GM19463 (cell line): ENCODE results near the gene JAM3.
"Not testable (repeated sequence)": the region's sequence is repeated elsewhere in the genome, so short reads cannot be mapped to it uniquely, and the experiment has no call there.

Source experiments
- ATAC-seq: cut with Tn5 transposase; IDR thresholded peaks from one replicate; pipeline ENCODE4 v1.9.1; 2021; ENCODE audit warnings: mild to moderate bottlenecking, moderate library complexity; ENCODE audit not compliant: unreplicated experiment

The JAM3 gene

GRCh38 chr11:134171951-134172350 is 103.1 kb downstream of the JAM3 start:
- ATAC-seq: no peak

- no peak for ATAC-seq
Observed at GRCh38 chr11:134173296-134173695, 104.4 kb downstream of the JAM3 start.

DNA sequence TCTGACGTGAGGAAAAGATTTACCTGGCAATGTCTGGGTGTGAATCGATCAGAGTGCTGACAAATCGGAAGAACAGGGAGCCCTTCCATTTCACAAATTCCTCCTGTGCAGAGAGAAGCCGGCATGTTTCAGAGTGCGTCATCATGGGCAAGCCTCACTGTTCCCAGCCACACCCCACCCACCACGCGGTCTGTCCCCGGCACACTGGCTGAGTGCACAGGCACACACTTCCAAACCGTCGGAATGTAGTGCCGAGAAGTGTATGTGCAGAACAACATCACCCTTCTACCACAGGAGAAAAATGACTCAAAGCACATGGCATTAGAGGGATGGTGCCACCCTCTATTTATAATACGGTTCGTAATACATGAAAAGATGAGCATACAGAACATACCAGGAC is 107.4 kb downstream of the JAM3 start:
- no peak for ATAC-seq

DNA sequence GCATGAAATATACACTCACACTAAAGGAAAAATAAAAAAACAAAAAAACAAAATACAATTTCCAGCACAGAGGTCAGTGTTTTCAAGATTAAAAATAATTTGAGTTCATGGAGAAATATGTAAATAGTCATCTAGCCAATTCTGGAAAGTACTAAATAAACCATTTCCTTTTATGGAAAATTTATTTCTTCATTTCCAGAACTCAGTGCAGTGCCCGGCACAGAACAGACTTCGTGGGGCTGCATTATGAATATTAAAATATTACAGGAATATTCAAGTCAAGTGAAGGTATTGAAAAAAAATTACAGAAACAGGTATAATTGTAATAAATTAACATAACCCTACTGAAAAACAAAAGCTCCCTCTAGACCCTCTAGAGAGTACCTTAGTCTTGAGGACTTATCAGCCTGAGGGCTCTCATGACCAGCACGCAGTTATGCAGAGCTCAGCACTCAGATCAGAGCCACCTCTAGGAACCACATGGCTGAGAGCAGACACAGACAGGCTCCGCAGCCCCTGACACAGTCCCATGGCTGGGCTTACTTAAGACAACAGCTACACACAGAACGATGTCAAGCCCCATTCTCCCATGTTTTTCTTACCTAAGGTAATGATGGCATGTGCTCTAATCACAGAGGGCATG is 109.3 kb downstream of the JAM3 start:
- no peak for ATAC-seq

DNA sequence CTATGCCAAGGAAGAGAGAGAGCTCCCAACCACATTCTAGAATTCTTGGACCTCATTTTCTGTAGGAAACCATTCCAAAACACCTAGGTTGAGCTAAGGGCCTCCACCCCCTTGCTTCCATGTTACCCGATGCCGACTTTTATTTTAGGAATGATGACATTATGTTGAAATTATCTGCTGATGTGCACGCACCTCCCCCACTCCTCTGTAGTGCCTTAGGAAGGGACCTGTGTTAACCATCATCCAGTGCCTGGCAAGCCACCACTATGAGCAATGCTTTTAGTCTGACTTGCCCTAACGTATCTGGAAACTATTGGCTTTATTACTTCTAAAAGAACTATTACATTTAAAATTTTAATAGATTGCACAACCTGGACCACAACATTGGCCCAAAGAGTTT is 112.8 kb downstream of the JAM3 start:
- no peak for ATAC-seq

GRCh38 chr11:134188092-134188491 is 119.2 kb downstream of the JAM3 start:
- ATAC-seq: not testable (repeated sequence)

GRCh38 chr11:134196756-134197155 is 127.9 kb downstream of the JAM3 start:
- ATAC-seq: no peak

DNA sequence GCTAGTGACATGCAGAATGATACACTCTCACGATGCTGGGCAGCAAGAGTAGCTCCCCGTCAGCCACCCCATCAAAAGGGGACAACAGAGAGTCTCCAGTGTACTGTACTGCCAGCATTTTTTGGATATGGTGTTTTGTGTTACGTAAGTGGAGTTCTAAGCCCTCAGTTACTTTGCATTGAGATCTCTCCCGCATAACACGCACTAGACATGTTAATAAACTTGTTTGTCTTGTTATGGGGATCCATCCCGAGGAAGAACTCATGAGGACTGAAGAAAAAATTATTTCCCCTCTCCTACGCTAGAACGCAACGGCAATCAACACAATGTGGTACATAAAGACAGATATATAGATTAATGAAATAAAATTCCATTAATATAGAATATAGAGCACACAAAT is 130.7 kb downstream of the JAM3 start:
- no peak for ATAC-seq

DNA sequence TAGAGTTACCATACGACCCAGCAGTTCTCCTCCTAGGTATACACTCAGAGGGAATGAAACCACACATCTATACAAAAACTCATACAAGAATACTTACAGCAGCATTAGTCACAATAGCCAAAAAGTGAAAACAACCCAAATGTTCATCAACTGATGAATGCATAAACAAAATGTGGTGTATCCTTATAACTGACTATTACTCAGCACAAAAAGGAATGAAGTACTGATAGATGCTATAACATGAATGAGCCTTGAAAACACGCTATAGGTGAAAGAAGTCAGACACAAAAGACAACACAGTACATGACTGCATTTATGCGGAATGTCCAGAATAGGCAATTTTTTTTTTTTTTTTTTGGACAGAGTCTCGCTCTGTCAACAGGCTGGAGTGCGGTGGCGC is 131.8 kb downstream of the JAM3 start:
- ATAC-seq: no peak
